ENCODE data around the gene CAMK1D.

GRCh38 chr10:12400266-12400931, 51.1 kb downstream of the CAMK1D start:
- TF ChIP-seq POLR2A (IDR thresholded peaks at IDR 0.05; ENCODE audit: low read depth, low read length) (no peak), CEBPB (IDR thresholded peaks at IDR 0.05; ENCODE audit: borderline replicate concordance in 1 of 2, low read depth in 2 of 2, low read length in 2 of 2) (no peak), CREB1 (IDR thresholded peaks at IDR 0.05; ENCODE audit: low read depth) (no peak), ATF3 (IDR thresholded peaks at IDR 0.05; ENCODE audit: borderline replicate concordance, extremely low read depth, low read depth, low read length) (no peak), CHD1 (IDR thresholded peaks at IDR 0.05; ENCODE audit: low read depth, low read length) (no peak), POLR2AphosphoS5 (IDR thresholded peaks at IDR 0.05; ENCODE audit: low read length) (no peak), CTCF (IDR thresholded peaks at IDR 0.05 in 2 of 3, conservative IDR thresholded peaks at IDR 0.05 in 1 of 3; ENCODE audit: control insufficient read depth in 2 of 3, extremely low read depth in 1 of 3, insufficient read depth in 1 of 3, low read depth in 3 of 3, low read length in 3 of 3) (no peak), RB1 (IDR thresholded peaks at IDR 0.05; ENCODE audit: borderline replicate concordance) (no peak), HDAC2 (IDR thresholded peaks at IDR 0.05) (no peak), IRF3 (IDR thresholded peaks at IDR 0.05) (no peak), NFXL1 (IDR thresholded peaks at IDR 0.05; ENCODE audit: borderline replicate concordance) (no peak), SIN3A (IDR thresholded peaks at IDR 0.05; ENCODE audit: low read depth, low read length) (no peak)

Data from GM12878 (cell line).